Amniotic epithelial cell (primary cell): ENCODE data around the gene UPP2.

Experiments used
- DNase-seq: peaks from one replicate; pipeline ENCODE4 v3.0.0-alpha.2; 2010; ENCODE audit warnings: low read depth

Gene UPP2

GRCh38 chr2:158140201-158140600 is 38.5 kb downstream of the UPP2 start:
- DNase-seq = no peak

- peak; percentile 30 for DNase-seq
Observed at GRCh38 chr2:158142165-158142564, 40.5 kb downstream of the UPP2 start.

GRCh38 chr2:158142568-158143332 is 41.1 kb downstream of the UPP2 start:
- peak; percentile 88 for DNase-seq

- no peak for DNase-seq
Observed at GRCh38 chr2:158143703-158144360, 42.2 kb downstream of the UPP2 start.

- no peak for DNase-seq
Observed at GRCh38 chr2:158144914-158145625, 43.4 kb downstream of the UPP2 start.

GRCh38 chr2:158153270-158154015 is 51.8 kb downstream of the UPP2 start:
- no peak for DNase-seq

GRCh38 chr2:158154596-158154995 is 52.9 kb downstream of the UPP2 start:
- no peak for DNase-seq

- no peak for DNase-seq
Observed at GRCh38 chr2:158172719-158173118, 71.0 kb downstream of the UPP2 start.

GRCh38 chr2:158174495-158174894 is 72.8 kb downstream of the UPP2 start:
- no peak for DNase-seq

GRCh38 chr2:158174956-158175355 is 73.3 kb downstream of the UPP2 start:
- no peak for DNase-seq

- DNase-seq = no peak
Observed at GRCh38 chr2:158178646-158179045, 77.0 kb downstream of the UPP2 start.

- peak; percentile 12 for DNase-seq
Observed at GRCh38 chr2:158179660-158180059, 78.0 kb downstream of the UPP2 start.

- no peak for DNase-seq
Observed at GRCh38 chr2:158181171-158181570, 79.5 kb downstream of the UPP2 start.

GRCh38 chr2:158182676-158183295 is 81.1 kb downstream of the UPP2 start:
- DNase-seq = no peak

GRCh38 chr2:158184001-158184400 is 82.3 kb downstream of the UPP2 start:
- no peak for DNase-seq

- no peak for DNase-seq
Observed at GRCh38 chr2:158184556-158185343, 83.1 kb downstream of the UPP2 start.
